HG02943 (cell line): Measurements from ENCODE around the gene SEPTIN3.
A peak's percentile ranks its signal among the peaks of the same experiment; 100 is the strongest.

Source experiments
- ATAC-seq: cut with Tn5 transposase; IDR thresholded peaks from one replicate; pipeline ENCODE4 v1.9.1; 2021; ENCODE audit warnings: mild to moderate bottlenecking, low read depth, moderate library complexity; ENCODE audit not compliant: unreplicated experiment

The SEPTIN3 gene, protein sequence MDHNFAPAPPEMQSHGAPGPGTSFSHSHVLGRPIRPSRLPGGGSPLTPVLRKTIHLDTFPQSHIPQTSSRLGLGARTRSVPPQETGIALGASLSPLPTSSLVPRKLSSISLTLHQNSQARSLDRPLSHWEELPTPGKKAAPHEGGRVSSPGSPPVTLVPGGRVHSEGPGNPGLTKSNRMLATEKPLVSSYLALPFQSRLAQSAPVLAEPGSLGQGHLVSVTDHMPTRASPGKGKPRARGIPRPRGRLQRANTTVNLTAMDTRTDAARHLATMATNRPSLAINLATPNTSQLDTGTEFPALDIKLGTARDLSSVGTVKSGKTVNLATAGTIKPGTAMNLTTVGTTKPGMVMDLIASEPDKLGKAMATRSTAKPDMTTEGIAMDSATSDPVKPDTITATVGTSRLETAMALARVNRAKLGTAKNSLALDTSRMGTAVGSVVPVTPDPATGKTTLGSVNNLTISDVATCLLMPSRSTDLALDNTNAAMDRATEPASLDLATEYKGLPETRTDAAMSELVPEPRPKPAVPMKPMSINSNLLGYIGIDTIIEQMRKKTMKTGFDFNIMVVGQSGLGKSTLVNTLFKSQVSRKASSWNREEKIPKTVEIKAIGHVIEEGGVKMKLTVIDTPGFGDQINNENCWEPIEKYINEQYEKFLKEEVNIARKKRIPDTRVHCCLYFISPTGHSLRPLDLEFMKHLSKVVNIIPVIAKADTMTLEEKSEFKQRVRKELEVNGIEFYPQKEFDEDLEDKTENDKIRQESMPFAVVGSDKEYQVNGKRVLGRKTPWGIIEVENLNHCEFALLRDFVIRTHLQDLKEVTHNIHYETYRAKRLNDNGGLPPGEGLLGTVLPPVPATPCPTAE

DNA sequence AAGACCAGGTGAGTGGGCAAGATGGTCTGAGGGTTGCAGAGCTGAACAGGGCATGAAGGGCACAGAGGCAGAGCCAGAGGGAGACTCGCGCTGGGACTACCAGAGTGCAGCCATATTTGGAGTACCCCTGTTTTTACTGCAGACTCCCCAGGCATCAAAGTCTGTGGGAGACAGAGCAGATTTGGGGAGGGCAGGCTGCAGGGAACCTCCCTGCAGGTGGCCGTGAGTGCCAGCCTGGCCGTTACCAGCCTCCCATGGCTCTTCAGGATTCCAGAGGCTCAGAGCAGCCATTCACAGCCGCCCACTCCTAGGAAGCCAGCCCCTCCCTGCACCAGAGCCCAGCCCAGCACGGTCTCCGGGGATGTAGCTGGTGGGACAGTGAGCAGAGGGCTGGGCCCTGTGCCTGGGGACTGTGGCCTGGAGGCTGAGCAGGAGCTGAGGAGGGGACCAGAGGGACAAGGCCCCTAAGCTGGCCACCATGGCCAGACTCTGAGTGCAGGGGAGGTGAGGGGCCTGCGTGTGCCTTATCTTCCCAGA, at the start of gene SEPTIN3:
TSS of gene SEPTIN3 (plus strand) at position 334 of the 537 bp plus-strand sequence. CDS start 2,050 bp downstream, outside the sequence.
- no peak for ATAC-seq

GRCh38 chr22:41920271-41920976, 48.8 kb upstream of the SEPTIN3 start:
- ATAC-seq: peak; percentile 20

DNA sequence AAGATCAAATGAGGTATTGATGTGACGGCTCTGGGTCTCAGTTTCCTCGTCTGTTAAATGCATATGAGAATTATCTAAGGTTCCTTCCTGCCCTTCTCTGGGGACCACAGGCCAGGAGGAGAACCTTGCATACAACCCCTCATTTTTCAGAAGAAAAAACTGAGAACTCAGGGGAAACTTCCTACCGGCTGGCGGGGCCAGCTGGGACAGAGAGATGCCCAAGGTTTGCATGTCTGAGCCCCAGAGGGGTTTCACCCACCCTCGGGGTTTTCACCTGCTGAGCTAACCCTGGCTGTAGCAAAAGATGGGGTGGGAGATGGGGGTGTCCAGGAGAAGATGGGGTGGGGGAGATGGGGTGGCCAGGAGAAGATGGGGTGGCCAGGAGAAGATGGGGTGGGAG, 46.9 kb upstream of the SEPTIN3 start:
- no peak for ATAC-seq

- ATAC-seq: no peak
Measured at GRCh38 chr22:41922940-41923594, 46.2 kb upstream of the SEPTIN3 start.

GRCh38 chr22:41923595-41924276, 45.5 kb upstream of the SEPTIN3 start:
- ATAC-seq: no peak

GRCh38 chr22:41925783-41926460, 43.3 kb upstream of the SEPTIN3 start:
- ATAC-seq: no peak

GRCh38 chr22:41927813-41928212, 41.4 kb upstream of the SEPTIN3 start:
- ATAC-seq: no peak

- ATAC-seq: no peak
Measured at GRCh38 chr22:41928593-41929417, 40.4 kb upstream of the SEPTIN3 start.

DNA sequence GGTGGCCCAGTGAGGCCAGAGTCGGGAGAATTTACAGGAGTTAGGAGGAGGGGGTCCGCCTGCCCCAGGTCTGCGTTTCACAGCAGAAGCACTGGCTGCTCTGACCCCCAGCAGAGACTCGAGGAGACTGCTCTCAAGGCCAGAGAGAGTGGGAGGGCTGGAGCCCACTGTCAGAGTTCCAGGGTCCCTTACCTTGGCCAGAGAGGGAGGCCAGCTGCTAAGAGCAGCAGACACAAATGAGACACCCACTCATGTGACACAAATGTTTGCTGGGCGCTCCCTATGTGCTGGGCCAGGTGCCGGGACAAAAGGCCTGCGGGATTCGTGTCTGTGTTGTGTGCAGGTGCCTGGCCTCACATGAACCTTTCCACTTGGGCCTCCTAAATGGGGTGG, 39.8 kb upstream of the SEPTIN3 start:
- ATAC-seq: no peak

DNA sequence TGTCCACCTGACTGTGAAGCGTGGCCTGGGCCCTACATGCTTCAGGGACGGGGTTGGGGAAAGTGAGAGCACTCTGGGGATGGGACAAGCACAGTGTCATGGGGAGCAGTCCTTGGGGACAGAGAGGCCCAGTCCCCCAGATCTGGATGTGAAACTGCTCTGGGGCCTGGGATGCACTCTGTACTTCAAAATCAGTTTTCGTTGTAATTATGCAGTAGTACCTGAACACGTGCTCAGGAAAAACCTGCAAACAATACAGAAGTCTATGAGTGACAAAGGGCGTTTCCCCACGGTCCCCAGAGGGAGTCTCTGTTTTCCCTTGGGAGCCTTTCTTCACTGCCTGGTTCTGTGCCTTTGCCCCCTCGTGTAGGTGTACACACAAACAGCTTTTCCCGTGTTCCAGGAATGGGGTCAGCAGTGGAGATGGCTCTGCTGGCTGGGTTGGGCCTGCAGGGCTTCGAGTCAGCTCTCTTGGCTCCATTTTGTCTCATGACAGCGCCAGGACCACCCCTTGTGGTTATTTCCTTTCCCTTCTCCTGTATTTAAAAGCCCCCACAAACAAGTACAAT, 37.5 kb upstream of the SEPTIN3 start:
- no peak for ATAC-seq

GRCh38 chr22:41932353-41932752, 36.9 kb upstream of the SEPTIN3 start:
- no peak for ATAC-seq

DNA sequence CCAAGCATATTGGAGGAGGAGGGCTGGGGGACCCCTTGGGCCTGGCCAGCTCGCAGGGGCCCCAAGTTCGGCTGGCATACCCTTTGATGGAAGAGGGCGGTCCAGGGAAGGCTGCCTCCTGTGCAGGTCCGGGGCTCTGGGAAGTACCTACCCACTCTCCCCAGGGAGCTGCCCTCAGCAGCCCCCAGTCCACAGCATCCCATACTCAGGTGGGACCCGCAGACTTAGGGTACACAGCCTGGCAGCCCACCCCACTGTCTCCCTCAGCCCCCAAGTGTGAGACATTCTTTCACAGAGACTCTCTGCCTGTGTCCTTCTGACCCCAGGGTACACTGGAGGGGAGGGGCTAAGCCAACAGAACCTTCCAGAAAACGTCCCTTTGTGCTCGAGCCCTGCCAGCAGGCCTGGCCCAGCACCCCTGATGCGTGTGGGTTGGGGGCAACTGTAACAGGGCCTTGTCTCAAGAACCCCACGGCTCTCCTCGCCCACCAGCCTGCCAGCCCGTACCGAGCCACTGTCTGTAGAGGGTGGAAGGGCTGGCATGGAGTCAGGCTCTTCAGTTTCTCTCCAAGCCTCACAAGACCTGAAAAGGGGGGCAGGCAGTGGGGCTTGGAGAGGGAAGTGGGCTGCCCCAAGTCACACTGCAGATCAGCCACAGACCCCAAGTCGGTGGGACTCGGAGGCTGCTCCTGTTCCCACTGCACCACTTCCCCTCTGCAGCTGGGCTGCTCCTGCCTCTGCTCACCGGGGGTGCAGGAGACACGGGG, 35.6 kb upstream of the SEPTIN3 start:
- ATAC-seq: no peak

DNA sequence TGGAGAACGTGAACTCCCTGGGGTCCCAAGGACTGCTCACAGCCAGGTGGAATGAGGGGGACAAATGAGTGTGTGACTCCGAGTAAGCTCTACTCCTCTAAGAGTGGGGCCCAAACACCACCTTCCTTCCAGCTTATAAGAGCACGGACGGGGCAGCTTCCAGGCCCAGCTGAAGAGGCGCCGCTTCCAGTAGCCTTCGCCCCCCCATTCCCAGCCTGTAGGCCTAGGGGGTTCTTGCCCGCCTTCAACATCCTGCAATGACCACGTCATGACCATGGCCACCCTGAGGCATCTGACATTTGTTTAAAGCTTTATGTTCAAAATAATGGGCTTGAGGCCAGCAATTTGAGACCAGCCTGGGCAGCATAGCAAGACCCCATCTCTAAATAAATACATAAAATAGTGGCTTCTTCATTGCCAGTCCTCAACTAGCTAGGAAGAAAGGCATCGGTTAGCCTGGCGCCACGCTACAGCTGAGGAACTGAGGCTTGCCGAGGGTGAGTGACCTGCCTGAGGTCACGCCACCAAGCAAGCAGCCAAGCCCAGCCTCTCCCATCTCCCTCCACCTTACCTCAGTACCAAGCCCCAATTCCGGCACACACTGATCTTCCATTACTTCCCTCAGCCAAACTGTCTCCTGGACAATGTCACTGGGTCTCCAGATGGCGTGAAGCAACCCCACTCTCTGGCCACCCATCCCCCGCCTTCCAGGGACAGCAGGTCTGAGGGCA, 34.8 kb upstream of the SEPTIN3 start:
- ATAC-seq: no peak

DNA sequence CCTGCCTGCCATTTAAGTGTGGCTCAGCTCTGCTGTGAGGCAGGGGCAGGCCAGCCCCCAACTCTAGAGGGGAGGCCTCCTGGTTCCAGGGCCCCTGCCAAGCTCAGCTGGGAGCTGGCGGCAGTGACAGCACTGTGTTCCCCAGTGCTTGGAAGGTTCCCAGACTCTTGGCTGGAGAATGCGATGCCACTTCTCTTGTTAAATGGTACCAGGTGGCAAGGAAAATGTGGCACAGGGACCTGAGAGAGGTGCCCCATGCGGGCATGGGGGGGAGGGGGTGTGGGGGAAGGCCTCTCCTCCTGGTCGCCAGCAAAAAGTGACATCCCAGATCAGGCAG, 34.3 kb upstream of the SEPTIN3 start:
- no peak for ATAC-seq

DNA sequence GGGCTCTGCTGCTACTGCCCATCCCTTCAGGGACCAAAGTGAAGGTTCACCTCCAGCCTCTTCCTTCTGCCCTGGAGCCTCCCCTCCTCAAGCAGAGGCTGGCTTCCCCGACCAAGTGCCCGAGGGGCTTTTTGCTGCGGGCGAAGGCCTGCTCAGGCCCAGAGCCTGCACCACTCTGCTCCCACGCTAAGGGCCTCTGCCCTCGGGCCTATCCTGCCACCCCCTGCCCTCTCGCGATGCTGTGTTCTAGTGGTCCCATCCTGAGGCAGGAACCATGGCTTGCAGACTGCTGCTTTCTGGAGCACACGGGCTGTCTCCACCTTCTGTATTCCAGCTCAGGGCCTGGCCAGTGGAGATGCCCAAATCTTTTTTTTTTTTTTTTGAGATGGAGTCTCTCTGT, 33.7 kb upstream of the SEPTIN3 start:
- no peak for ATAC-seq

GRCh38 chr22:41936894-41937169, 32.4 kb upstream of the SEPTIN3 start:
- no peak for ATAC-seq
